HCT116 (cell line): ENCODE data around the gene SLC25A18. TPM values are rescaled to one million over a fixed set of nuclear protein-coding genes. Genes with fewer than 3 reads are reported as not detected.

ENCODE experiments used
- ATAC-seq: fragments of 200-7000 bp; cut with Tn5 transposase; 2 replicates; pipeline ENCODE4 v1.9.1; 2020; ENCODE audit warnings: mild to moderate bottlenecking, moderate library complexity
- BruUV-seq: library from RNA; stranded (reverse); fragments of 400-500 nt; replicated peaks from 2 replicates; lab custom pipeline; 2021; lab: Mats Ljungman, UMichigan
- CTCF ChIA-PET: fragments of 300-600 bp; sonication (Branson Sonifier 250); formaldehyde crosslinking; loops from one replicate; lab custom pipeline; 2021; ENCODE audit warnings: antibody characterized with exemption; lab: Charles Lee
- POLR2A ChIA-PET: fragments of 300-600, 350-600 bp; sonication (Branson Sonifier 250); formaldehyde crosslinking; loops from one replicate; lab custom pipeline; 2021; ENCODE audit warnings: antibody characterized with exemption; lab: Charles Lee
- RAD21 ChIA-PET, 2 experiments: fragments of 300-600 bp; sonication (Branson Sonifier 250); formaldehyde crosslinking; loops; one replicate each; lab custom pipeline; 2023; ENCODE audit warnings: low total read pairs in 2 of 2; ENCODE audit not compliant: uncharacterized antibody in 2 of 2, unreplicated experiment in 2 of 2, low non-redundant PET in 1 of 2; lab: Charles Lee
- DNase-seq: peaks from one replicate; pipeline ENCODE4 v3.0.0-alpha.2; 2010; ENCODE audit warnings: low read depth, low spot score
- H2AFZ ChIP-seq: fragments of 200-600 bp; shearing (Covaris generic), sonication (generic); 2 replicates; pipeline ENCODE4 v1.6.1; 2017; ENCODE audit warnings: low read depth, mixed run types, mixed read lengths, antibody characterized with exemption, low read length; ENCODE audit not compliant: poor library complexity, severe bottlenecking
- H3K27ac ChIP-seq: 2 replicates; pipeline ENCODE4 v1.5.1; 2012; ENCODE audit warnings: low read depth, low read length
- H3K27me3 ChIP-seq: fragments of 200-600 bp; sonication (generic); 2 replicates; pipeline ENCODE4 v1.6.1; 2016; ENCODE audit warnings: mixed run types, low read length, mixed read lengths; ENCODE audit not compliant: insufficient read depth
- H3K36me3 ChIP-seq, 2 experiments: fragments of 200-500 bp in 1 of 2; fragments of 200-600 bp in 1 of 2; sonication (Bioruptor generic) in 1 of 2; sonication (generic) in 1 of 2; 2 replicates each; pipeline versions ENCODE4 v1.5.1 to v1.6.1; 2014 to 2016; ENCODE audit warnings: low read length in 2 of 2, inconsistent platforms in 1 of 2, mixed read lengths in 1 of 2, mixed run types in 1 of 2; ENCODE audit not compliant: insufficient read depth in 2 of 2, control insufficient read depth in 1 of 2
- H3K4me1 ChIP-seq, 2 experiments: fragments of 200-600 bp in 1 of 2; sonication (generic) in 1 of 2; 2 replicates each; pipeline versions ENCODE4 v1.5.1 to v1.6.1; 2012 to 2017; ENCODE audit warnings: low read length in 2 of 2, inconsistent platforms in 1 of 2, mild to moderate bottlenecking in 1 of 2, mixed read lengths in 1 of 2, mixed run types in 1 of 2, moderate library complexity in 1 of 2; ENCODE audit not compliant: insufficient read depth in 2 of 2, control insufficient read depth in 1 of 2
- H3K4me2 ChIP-seq: fragments of 200-600 bp; sonication (generic); 2 replicates; pipeline ENCODE4 v1.6.1; 2017; ENCODE audit warnings: mixed run types, low read length, mixed read lengths
- H3K4me3 ChIP-seq, 2 experiments: fragments of 200-600 bp in 1 of 2; sonication (generic) in 1 of 2; replicated peaks in 1 of 2; 2 replicates each; pipeline ENCODE4 v1.5.1; 2011 to 2016; ENCODE audit warnings: low read length in 2 of 2, control low read depth in 1 of 2, low read depth in 1 of 2, mild to moderate bottlenecking in 1 of 2, mixed read lengths in 1 of 2, mixed run types in 1 of 2
- H3K79me2 ChIP-seq: fragments of 200-600 bp; sonication (generic); 2 replicates; pipeline ENCODE4 v1.6.1; 2017; ENCODE audit warnings: mild to moderate bottlenecking, mixed run types, low read length, moderate library complexity, mixed read lengths; ENCODE audit not compliant: insufficient read depth
- H3K9ac ChIP-seq: fragments of 200-600 bp; sonication (generic); 2 replicates; pipeline ENCODE4 v1.6.1; 2016; ENCODE audit warnings: low read length, mixed read lengths
- H3K9me2 ChIP-seq: fragments of 200-600 bp; sonication (generic), shearing (Covaris generic); 2 replicates; pipeline ENCODE4 v1.6.1; 2017; ENCODE audit warnings: mixed run types, mild to moderate bottlenecking, moderate library complexity; ENCODE audit not compliant: insufficient read depth
- H3K9me3 ChIP-seq, 2 experiments: fragments of 200-500 bp in 1 of 2; fragments of 200-600 bp in 1 of 2; sonication (Bioruptor generic) in 1 of 2; sonication (generic) in 1 of 2; 2 replicates each; pipeline ENCODE4 v1.6.1; 2014 to 2017; ENCODE audit warnings: low read length in 2 of 2, mixed read lengths in 2 of 2, inconsistent platforms in 1 of 2, low read depth in 1 of 2, mild to moderate bottlenecking in 1 of 2, mixed run types in 1 of 2, moderate library complexity in 1 of 2; ENCODE audit not compliant: control insufficient read depth in 1 of 2, insufficient read depth in 1 of 2
- H4K20me1 ChIP-seq: fragments of 200-600 bp; sonication (generic), shearing (Covaris generic); 2 replicates; pipeline ENCODE4 v1.6.1; 2017; ENCODE audit warnings: mixed run types, mild to moderate bottlenecking, moderate library complexity; ENCODE audit not compliant: insufficient read depth
- CBX3 ChIP-seq: IDR thresholded peaks from 2 replicates; pipeline ENCODE4 v1.6.1; 2012; ENCODE audit warnings: low read depth
- CTCF ChIP-seq, 3 experiments: fragments of 200-600 bp in 1 of 3; sonication (generic) in 1 of 3; IDR thresholded peaks in 2 of 3; conservative IDR thresholded peaks in 1 of 3; 2 replicates each; pipeline ENCODE4 v1.5.1; 2012 to 2017; ENCODE audit warnings: low read depth in 2 of 3, low read length in 2 of 3, antibody characterized with exemption in 1 of 3, borderline replicate concordance in 1 of 3, control low read depth in 1 of 3, mild to moderate bottlenecking in 1 of 3, mixed read lengths in 1 of 3, mixed run types in 1 of 3, moderate library complexity in 1 of 3; ENCODE audit not compliant: insufficient read depth in 1 of 3
- EGR1 ChIP-seq: IDR thresholded peaks from 2 replicates; pipeline ENCODE4 v1.6.1; 2012; ENCODE audit warnings: low read depth
- ELF1 ChIP-seq: IDR thresholded peaks from 2 replicates; pipeline ENCODE4 v1.6.1; 2012; ENCODE audit warnings: low read depth, borderline replicate concordance
- EZH2 ChIP-seq: fragments of 200-600 bp; sonication (generic); IDR thresholded peaks from 2 replicates; pipeline ENCODE4 v1.6.1; 2017; ENCODE audit warnings: antibody characterized with exemption, mixed run types
- EZH2phosphoT487 ChIP-seq: fragments of 200-600 bp; IDR thresholded peaks from 2 replicates; pipeline ENCODE4 v1.6.1; 2018; ENCODE audit warnings: antibody characterized with exemption, borderline replicate concordance
- FOSL1 ChIP-seq: IDR thresholded peaks from 2 replicates; pipeline ENCODE4 v1.6.1; 2012; ENCODE audit warnings: low read depth
- JUND ChIP-seq: IDR thresholded peaks from 2 replicates; pipeline ENCODE4 v1.6.1; 2012
- MAX ChIP-seq: IDR thresholded peaks from 2 replicates; pipeline ENCODE4 v1.6.1; 2012
- POLR2A ChIP-seq: IDR thresholded peaks from 2 replicates; pipeline ENCODE4 v1.7.0; 2011; ENCODE audit warnings: borderline replicate concordance; ENCODE audit not compliant: insufficient read depth, insufficient read length; ENCODE audit errors: extremely low read depth
- POLR2AphosphoS5 ChIP-seq: IDR thresholded peaks from 2 replicates; pipeline ENCODE4 v1.6.1; 2011; ENCODE audit warnings: mild to moderate bottlenecking, low read depth, low read length, moderate library complexity
- RAD21 ChIP-seq: IDR thresholded peaks from 2 replicates; pipeline ENCODE4 v1.6.1; 2012; ENCODE audit warnings: low read depth, mild to moderate bottlenecking
- SIN3A ChIP-seq: IDR thresholded peaks from 2 replicates; pipeline ENCODE4 v1.6.1; 2012; ENCODE audit warnings: low read depth
- SP1 ChIP-seq: IDR thresholded peaks from 2 replicates; pipeline ENCODE4 v1.6.1; 2012; ENCODE audit warnings: low read depth
- SRF ChIP-seq: IDR thresholded peaks from 2 replicates; pipeline ENCODE4 v1.6.1; 2012; ENCODE audit warnings: low read depth
- YY1 ChIP-seq: IDR thresholded peaks from 2 replicates; pipeline ENCODE4 v1.6.1; 2011; ENCODE audit warnings: low read length, low read depth, moderate library complexity, mild to moderate bottlenecking; ENCODE audit not compliant: insufficient replicate concordance; ENCODE audit errors: extremely low read depth
- ZFX ChIP-seq: fragments of 450-650 bp; IDR thresholded peaks from 2 replicates; pipeline ENCODE4 v1.6.1; 2017
- ZNF274 ChIP-seq: fragments of 200-500 bp; sonication (Bioruptor generic); IDR thresholded peaks from 2 replicates; pipeline ENCODE4 v1.6.1; 2014; ENCODE audit warnings: mild to moderate bottlenecking, low read depth, low read length, inconsistent platforms
- intact Hi-C: fragments of 100-400 bp; cut with micrococcal nuclease; formaldehyde crosslinking; loops from 2 replicates; pipeline ENCODE4 v1.10.0; 2022
- total RNA-seq: library from RNA; stranded (reverse); gene quantifications from one replicate; pipeline ENCODE4 v1.2.1, GENCODE V29; 2021; ENCODE audit not compliant: unreplicated experiment

Gene SLC25A18
- total RNA-seq, 1 experiment from 2014 or later = not detected

GRCh38 chr22:17629173-17629489 lies 65.8 kb downstream of the SLC25A18 start:
- Histone ChIP-seq H2AFZ (no peak overlapping the region), H4K20me1 (no peaks in the 10 kb centered on the region), H3K36me3 (peaks cover 0 to 6% of the 10 kb centered on the region in 2 experiments; a peak in 1 of 4 replicates), H3K4me1 (peaks cover 24 to 36% of the 10 kb centered on the region in 2 experiments), H3K9me2 (no peaks in the 10 kb centered on the region), H3K27me3 (no peaks in the 10 kb centered on the region), H3K4me3 (peak overlapping the region; percentile 100), H3K9me3 (no peaks in the 10 kb centered on the region), H3K4me2 (peak overlapping the region; percentile 88), H3K9ac (peak overlapping the region; percentile 99), H3K27ac (peak overlapping the region; percentile 96), H3K79me2 (peaks cover 53% of the 10 kb centered on the region)
- ATAC-seq = peak; percentile 20
- TF ChIP-seq ZFX = no peak
- 0 out of 2 replicates have a peak, but pooled peaks have one; percentile 12 for TF ChIP-seq SRF
- intact Hi-C loops = no loop called here
- ChIA-PET CTCF (no interaction called here), POLR2A (no interaction called here), RAD21 (no interaction called here)
- no peak for DNase-seq
- BruUV-seq = TSS peak; percentile 92

- Histone ChIP-seq H3K27me3 (no peaks in the 10 kb centered on the region), H3K36me3 (peaks cover 0 to 6% of the 10 kb centered on the region in 2 experiments; a peak in 1 of 4 replicates), H3K9me3 (no peaks in the 10 kb centered on the region), H3K27ac (peak overlapping the region; percentile 96; the same call in 1 of the 2 replicates), H2AFZ (no peak overlapping the region), H3K9me2 (no peaks in the 10 kb centered on the region), H3K4me2 (peak overlapping the region; percentile 88), H3K9ac (peak overlapping the region; percentile 99), H3K4me3 (peak overlapping the region; percentile 100), H3K79me2 (peaks cover 48% of the 10 kb centered on the region), H4K20me1 (no peaks in the 10 kb centered on the region), H3K4me1 (peaks cover 29 to 41% of the 10 kb centered on the region in 2 experiments)
- DNase-seq (no peak), ATAC-seq (no peak)
- RAD21 ChIA-PET = no interaction called here
- TF ChIP-seq YY1 (no peak), EZH2 (no peak), CTCF (IDR thresholded peaks at IDR 0.05 in 2 of 3, conservative IDR thresholded peaks at IDR 0.05 in 1 of 3; ENCODE audit: borderline replicate concordance in 1 of 3, insufficient read depth in 1 of 3, low read depth in 2 of 3, low read length in 2 of 3) (no peak), POLR2A (no peak), EGR1 (no peak), JUND (no peak), POLR2AphosphoS5 (no peak), FOSL1 (no peak), EZH2phosphoT487 (no peak), SRF (no peak), ELF1 (no peak), SP1 (no peak), SIN3A (no peak), CBX3 (no peak), MAX (no peak), ZNF274 (no peak), ZFX (no peak), RAD21 (no peak)
- POLR2A ChIA-PET = no interaction called here
- no TSS peak for BruUV-seq
- intact Hi-C loops = no loop called here
- CTCF ChIA-PET = no interaction called here
Observed at GRCh38 chr22:17629641-17630040, 66.3 kb downstream of the SLC25A18 start.
